ENCODE data around the gene BPIFB6. TPM values are rescaled to one million over a fixed set of nuclear protein-coding genes. Genes with fewer than 3 reads are reported as not detected.

BPIFB6 gene
- total and polyA plus RNA-seq, 2 of the 4 experiments (the other 2 are of a cell fraction), result not detected

DNA sequence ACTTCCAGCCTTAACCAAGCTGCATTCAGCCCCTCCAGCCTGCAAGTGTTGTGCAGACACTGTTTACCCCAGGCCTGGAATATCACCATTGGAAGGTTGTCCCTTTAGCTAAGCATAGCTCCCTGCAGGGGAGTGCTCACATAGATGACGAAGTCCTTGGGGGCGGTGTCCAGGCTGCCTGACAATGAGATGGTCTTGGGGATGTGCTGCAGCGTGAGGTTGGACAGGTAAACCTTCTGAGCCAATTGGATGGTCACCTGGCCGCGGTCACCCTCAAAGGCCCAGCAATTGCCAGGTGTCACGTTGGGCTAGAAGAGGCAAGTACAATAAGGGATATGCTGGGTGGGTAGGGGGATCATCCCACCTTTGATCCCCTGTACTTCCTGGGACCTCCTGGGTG is 45.9 kb upstream of the BPIFB6 start:
- H3K4me1 ChIP-seq (ENCODE audit: control insufficient read depth, insufficient read depth, low read length), result no peaks in the 10 kb centered on the region
- H3K9me3 ChIP-seq (ENCODE audit: control insufficient read depth, insufficient read depth, low read length), result no peaks in the 10 kb centered on the region
- dilution Hi-C loops (cut with HindIII; ENCODE audit: low sequenced_read_pairs, unreplicated experiment) (no loop called here), in situ Hi-C loops (cut with MboI; ENCODE audit: low sequenced_read_pairs) (no loop called here), intact Hi-C loops (cut with micrococcal nuclease) (no loop called here)
- no peak overlapping the region for H4K5ac ChIP-seq (ENCODE audit: low read depth, low read length)
- WGBS, 2 experiments (ENCODE audit: extremely low coverage in 2 of 2, insufficient read length in 1 of 2), result no CpG with 5 or more reads among the region's 6 CpGs
- no peak overlapping the region for H2BK5ac ChIP-seq (ENCODE audit: low read depth, low read length, poor library complexity, severe bottlenecking)
- H2AK5ac ChIP-seq (ENCODE audit: low read depth, low read length), result no peak overlapping the region
- no peak overlapping the region for H3K23ac ChIP-seq (ENCODE audit: low read depth, low read length)
- no peaks in the 10 kb centered on the region for H3K79me1 ChIP-seq (ENCODE audit: low read depth in 1 of 2, low read length in 2 of 2)
- H3K4ac ChIP-seq (ENCODE audit: low read depth, low read length), result no peak overlapping the region
- H3K36me3 ChIP-seq (ENCODE audit: control insufficient read depth, insufficient read depth, low read length), result no peaks in the 10 kb centered on the region
- no peaks in the 10 kb centered on the region for H4K20me1 ChIP-seq (ENCODE audit: insufficient read depth, low read length)
- H3K14ac ChIP-seq (replicated peaks; ENCODE audit: low read depth, low read length), result no peak overlapping the region
- H2BK15ac ChIP-seq (ENCODE audit: low read depth, low read length), result no peak overlapping the region
- no peak overlapping the region for H2AFZ ChIP-seq (replicated peaks; ENCODE audit: low read length, poor library complexity)
- no peak overlapping the region for H3K27ac ChIP-seq (ENCODE audit: insufficient read depth, low read length)
- no peak overlapping the region for H3K4me3 ChIP-seq (ENCODE audit: insufficient read depth, low read depth, low read length)
- no TSS peak for BruUV-seq (replicated peaks)
- no peaks in the 10 kb centered on the region for H3K9me1 ChIP-seq (ENCODE audit: insufficient read depth, low read length)
- ATAC-seq (ENCODE audit: low read depth), result no peak
- ChIA-PET POLR2A (ENCODE audit: unreplicated experiment) (no interaction called here), CTCF (interaction anchor here (0.7 kb wide), 1 partner anchor 90 kb away, joined by 3 read pairs; no protein-coding TSS in a partner anchor)
- peaks cover 6% of the 10 kb centered on the region for H3K27me3 ChIP-seq (ENCODE audit: control insufficient read depth, insufficient read depth, low read length)
- no peak overlapping the region for H3K56ac ChIP-seq (ENCODE audit: extremely low read depth, insufficient read depth, low read length)
- no peak overlapping the region for H4K8ac ChIP-seq (ENCODE audit: low read depth in 2 of 2, low read length in 2 of 2)
- no peak for DNase-seq
- H2AK9ac ChIP-seq (replicated peaks; ENCODE audit: low read depth, low read length, poor library complexity), result no peak overlapping the region
- no peak overlapping the region for H3K9ac ChIP-seq (ENCODE audit: low read depth, low read length)
- H3K18ac ChIP-seq (ENCODE audit: low read depth, low read length), result no peak overlapping the region
- H3K4me2 ChIP-seq (ENCODE audit: low read depth, low read length), result no peak overlapping the region
- TF ChIP-seq, protein P1, sequence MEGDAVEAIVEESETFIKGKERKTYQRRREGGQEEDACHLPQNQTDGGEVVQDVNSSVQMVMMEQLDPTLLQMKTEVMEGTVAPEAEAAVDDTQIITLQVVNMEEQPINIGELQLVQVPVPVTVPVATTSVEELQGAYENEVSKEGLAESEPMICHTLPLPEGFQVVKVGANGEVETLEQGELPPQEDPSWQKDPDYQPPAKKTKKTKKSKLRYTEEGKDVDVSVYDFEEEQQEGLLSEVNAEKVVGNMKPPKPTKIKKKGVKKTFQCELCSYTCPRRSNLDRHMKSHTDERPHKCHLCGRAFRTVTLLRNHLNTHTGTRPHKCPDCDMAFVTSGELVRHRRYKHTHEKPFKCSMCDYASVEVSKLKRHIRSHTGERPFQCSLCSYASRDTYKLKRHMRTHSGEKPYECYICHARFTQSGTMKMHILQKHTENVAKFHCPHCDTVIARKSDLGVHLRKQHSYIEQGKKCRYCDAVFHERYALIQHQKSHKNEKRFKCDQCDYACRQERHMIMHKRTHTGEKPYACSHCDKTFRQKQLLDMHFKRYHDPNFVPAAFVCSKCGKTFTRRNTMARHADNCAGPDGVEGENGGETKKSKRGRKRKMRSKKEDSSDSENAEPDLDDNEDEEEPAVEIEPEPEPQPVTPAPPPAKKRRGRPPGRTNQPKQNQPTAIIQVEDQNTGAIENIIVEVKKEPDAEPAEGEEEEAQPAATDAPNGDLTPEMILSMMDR (conservative IDR thresholded peaks at IDR 0.05; ENCODE audit: low read depth, low read length), result no peak
- TF ChIP-seq MAZ (IDR thresholded peaks at IDR 0.05; ENCODE audit: borderline replicate concordance, low read depth, low read length), result no peak
- TF ChIP-seq, protein P2, sequence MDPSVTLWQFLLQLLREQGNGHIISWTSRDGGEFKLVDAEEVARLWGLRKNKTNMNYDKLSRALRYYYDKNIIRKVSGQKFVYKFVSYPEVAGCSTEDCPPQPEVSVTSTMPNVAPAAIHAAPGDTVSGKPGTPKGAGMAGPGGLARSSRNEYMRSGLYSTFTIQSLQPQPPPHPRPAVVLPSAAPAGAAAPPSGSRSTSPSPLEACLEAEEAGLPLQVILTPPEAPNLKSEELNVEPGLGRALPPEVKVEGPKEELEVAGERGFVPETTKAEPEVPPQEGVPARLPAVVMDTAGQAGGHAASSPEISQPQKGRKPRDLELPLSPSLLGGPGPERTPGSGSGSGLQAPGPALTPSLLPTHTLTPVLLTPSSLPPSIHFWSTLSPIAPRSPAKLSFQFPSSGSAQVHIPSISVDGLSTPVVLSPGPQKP (IDR thresholded peaks at IDR 0.05; ENCODE audit: borderline replicate concordance, low read depth, low read length), result no peak
- TF ChIP-seq MXI1 (IDR thresholded peaks at IDR 0.05; ENCODE audit: borderline replicate concordance, low read depth, low read length), result no peak
- TF ChIP-seq SMC3 (IDR thresholded peaks at IDR 0.05; ENCODE audit: low read depth, low read length), result no peak
- no peak for TF ChIP-seq CHD1 (IDR thresholded peaks at IDR 0.05; ENCODE audit: low read depth, low read length)
- no peak for TF ChIP-seq POLR2A (IDR thresholded peaks at IDR 0.05; ENCODE audit: low read depth, low read length)
- TF ChIP-seq RFX5 (IDR thresholded peaks at IDR 0.05; ENCODE audit: low read depth, low read length), result no peak
- TF ChIP-seq NFE2L2 (IDR thresholded peaks at IDR 0.05; ENCODE audit: low read depth, low read length), result no peak
- TF ChIP-seq RCOR1 (IDR thresholded peaks at IDR 0.05; ENCODE audit: insufficient replicate concordance, low read length), result no peak
- TF ChIP-seq BHLHE40 (IDR thresholded peaks at IDR 0.05; ENCODE audit: low read depth, low read length), result no peak
- TF ChIP-seq CEBPB (IDR thresholded peaks at IDR 0.05; ENCODE audit: low read depth, low read length), result no peak
- TF ChIP-seq MAFK (IDR thresholded peaks at IDR 0.05; ENCODE audit: low read depth, low read length), result no peak
- TF ChIP-seq, protein P3, sequence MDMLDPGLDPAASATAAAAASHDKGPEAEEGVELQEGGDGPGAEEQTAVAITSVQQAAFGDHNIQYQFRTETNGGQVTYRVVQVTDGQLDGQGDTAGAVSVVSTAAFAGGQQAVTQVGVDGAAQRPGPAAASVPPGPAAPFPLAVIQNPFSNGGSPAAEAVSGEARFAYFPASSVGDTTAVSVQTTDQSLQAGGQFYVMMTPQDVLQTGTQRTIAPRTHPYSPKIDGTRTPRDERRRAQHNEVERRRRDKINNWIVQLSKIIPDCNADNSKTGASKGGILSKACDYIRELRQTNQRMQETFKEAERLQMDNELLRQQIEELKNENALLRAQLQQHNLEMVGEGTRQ (IDR thresholded peaks at IDR 0.05; ENCODE audit: low read depth, low read length), result no peak
- TF ChIP-seq RAD21 (IDR thresholded peaks at IDR 0.05; ENCODE audit: low read length), result no peak
- TF ChIP-seq FOS (IDR thresholded peaks at IDR 0.05; ENCODE audit: low read depth, low read length), result no peak
- no peak overlapping the region for H2BK120ac ChIP-seq (ENCODE audit: low read depth, low read length)
- no peak overlapping the region for H2BK20ac ChIP-seq (ENCODE audit: low read depth, low read length)
- H4K91ac ChIP-seq (ENCODE audit: insufficient read depth, low read depth, low read length), result no peak overlapping the region

Measured in IMR-90 (cell line).